Activated CD8-positive, alpha-beta T cell treated with anti-CD3 and anti-CD28 coated beads for 36 hours (primary cell): Measurements from ENCODE around the gene MYOCD. TPM values are rescaled to one million over a fixed set of nuclear protein-coding genes. Genes with fewer than 3 reads are reported as not detected.

Experiments
- ATAC-seq: fragments of 200-7000 bp; cut with Tn5 transposase; one replicate; pipeline ENCODE4 v1.10.0; 2021; ENCODE audit warnings: mild to moderate bottlenecking, moderate library complexity
- CTCF ChIA-PET: fragments of 350-600 bp; sonication (Branson Sonifier 250); formaldehyde crosslinking; loops from one replicate; lab custom pipeline; 2021; ENCODE audit warnings: antibody characterized with exemption; lab: Charles Lee
- POLR2A ChIA-PET: fragments of 350-600 bp; sonication (Branson Sonifier 250); formaldehyde crosslinking; loops from one replicate; lab custom pipeline; 2021; ENCODE audit warnings: antibody characterized with exemption; lab: Charles Lee
- DNase-seq: peaks from one replicate; pipeline ENCODE4 v3.0.0-alpha.2; 2020
- H3K27ac Mint-ChIP-seq: one replicate; pipeline ENCODE4 v1.8.0; 2021; ENCODE audit warnings: mild to moderate bottlenecking, mixed read lengths
- H3K27me3 Mint-ChIP-seq: one replicate; pipeline ENCODE4 v1.8.0; 2021; ENCODE audit warnings: mixed read lengths
- H3K36me3 Mint-ChIP-seq: one replicate; pipeline ENCODE4 v1.8.0; 2021; ENCODE audit warnings: low read depth, mixed read lengths
- H3K4me1 Mint-ChIP-seq: one replicate; pipeline ENCODE4 v1.8.0; 2021; ENCODE audit warnings: low read depth, mixed read lengths
- H3K4me3 Mint-ChIP-seq: one replicate; pipeline ENCODE4 v1.8.0; 2021; ENCODE audit warnings: mild to moderate bottlenecking, moderate library complexity, mixed read lengths
- H3K9me3 Mint-ChIP-seq: one replicate; pipeline ENCODE4 v1.8.0; 2021; ENCODE audit warnings: mixed read lengths
- CTCF ChIP-seq: fragments of 200-600 bp; IDR thresholded peaks from one replicate; pipeline ENCODE4 v1.8.0; 2022; ENCODE audit warnings: antibody characterized with exemption, mild to moderate bottlenecking
- intact Hi-C: fragments of 100-400 bp; cut with micrococcal nuclease; formaldehyde crosslinking; loops from one replicate; pipeline ENCODE4 v1.10.0; 2022
- total RNA-seq, 2 experiments: library from RNA; stranded (reverse); gene quantifications; one replicate each; pipeline ENCODE4 v1.2.3, GENCODE V29; 2021

The MYOCD gene
- total RNA-seq, 2 experiments from 2014 or later: not detected

- no peak for TF ChIP-seq CTCF
- CTCF ChIA-PET: interaction anchor here (0.8 to 0.9 kb wide), 2 partner anchors 363 to 412 kb away, joined by 3 to 4 read pairs; no protein-coding TSS in a partner anchor
- Mint-ChIP-seq H3K36me3 (no peaks in the 10 kb centered on the region), H3K27ac (no peak overlapping the region), H3K27me3 (peaks cover 41% of the 10 kb centered on the region), H3K9me3 (no peaks in the 10 kb centered on the region), H3K4me3 (no peak overlapping the region), H3K4me1 (peaks cover 2% of the 10 kb centered on the region)
- ATAC-seq (no peak), DNase-seq (no peak)
- POLR2A ChIA-PET: interaction anchor here (0.5 kb wide), 1 partner anchor 188 kb away, joined by 3 read pairs; no protein-coding TSS in a partner anchor
- intact Hi-C loops: no loop called here
Observed at GRCh38 chr17:12667299-12667958, 1.7 kb downstream of the MYOCD start.

GRCh38 chr17:12671906-12672305 is 6.2 kb downstream of the MYOCD start:
- POLR2A ChIA-PET: no interaction called here
- no peak for TF ChIP-seq CTCF
- Mint-ChIP-seq H3K27me3 (peaks cover 18% of the 10 kb centered on the region), H3K4me1 (no peaks in the 10 kb centered on the region), H3K9me3 (no peaks in the 10 kb centered on the region), H3K27ac (no peak overlapping the region), H3K4me3 (no peak overlapping the region), H3K36me3 (no peaks in the 10 kb centered on the region)
- intact Hi-C loops: no loop called here
- ATAC-seq (no peak), DNase-seq (no peak)
- CTCF ChIA-PET: no interaction called here

GRCh38 chr17:12672947-12673346 is 7.3 kb downstream of the MYOCD start:
- ATAC-seq (no peak), DNase-seq (no peak)
- Mint-ChIP-seq H3K9me3 (no peaks in the 10 kb centered on the region), H3K4me1 (no peaks in the 10 kb centered on the region), H3K27me3 (peaks cover 12% of the 10 kb centered on the region), H3K36me3 (no peaks in the 10 kb centered on the region), H3K4me3 (no peak overlapping the region), H3K27ac (no peak overlapping the region)
- ChIA-PET CTCF (no interaction called here), POLR2A (no interaction called here)
- no peak for TF ChIP-seq CTCF
- intact Hi-C loops: no loop called here

- CTCF ChIA-PET: no interaction called here
- Mint-ChIP-seq H3K4me1 (no peaks in the 10 kb centered on the region), H3K4me3 (no peak overlapping the region), H3K9me3 (no peaks in the 10 kb centered on the region), H3K27ac (no peak overlapping the region), H3K36me3 (no peaks in the 10 kb centered on the region), H3K27me3 (peaks cover 4% of the 10 kb centered on the region)
- ATAC-seq: no peak
- no peak for TF ChIP-seq CTCF
- POLR2A ChIA-PET: no interaction called here
- intact Hi-C loops: no loop called here
- DNase-seq: no peak
Observed at GRCh38 chr17:12673788-12674187, 8.1 kb downstream of the MYOCD start.

- intact Hi-C loops: no loop called here
- POLR2A ChIA-PET: no interaction called here
- DNase-seq (no peak), ATAC-seq (no peak)
- H3K9me3 Mint-ChIP-seq: no peaks in the 10 kb centered on the region
- H3K27me3 Mint-ChIP-seq: peaks cover 1% of the 10 kb centered on the region
- H3K4me3 Mint-ChIP-seq: no peak overlapping the region
- no peaks in the 10 kb centered on the region for H3K4me1 Mint-ChIP-seq
- no peak for TF ChIP-seq CTCF
- H3K27ac Mint-ChIP-seq: no peak overlapping the region
- no peaks in the 10 kb centered on the region for H3K36me3 Mint-ChIP-seq
- CTCF ChIA-PET: no interaction called here
Observed at GRCh38 chr17:12680407-12680897, 14.8 kb downstream of the MYOCD start.
